HCT116 (cell line): Measurements from ENCODE around the gene LMBR1. TPM values are rescaled to one million over a fixed set of nuclear protein-coding genes. Genes with fewer than 3 reads are reported as not detected.

ENCODE experiments used
- ATAC-seq: fragments of 200-7000 bp; cut with Tn5 transposase; 2 replicates; pipeline ENCODE4 v1.9.1; 2020; ENCODE audit warnings: mild to moderate bottlenecking, moderate library complexity
- BruUV-seq: library from RNA; stranded (reverse); fragments of 400-500 nt; replicated peaks from 2 replicates; lab custom pipeline; 2021; lab: Mats Ljungman, UMichigan
- CTCF ChIA-PET: fragments of 300-600 bp; sonication (Branson Sonifier 250); formaldehyde crosslinking; loops from one replicate; lab custom pipeline; 2021; ENCODE audit warnings: antibody characterized with exemption; lab: Charles Lee
- POLR2A ChIA-PET: fragments of 300-600, 350-600 bp; sonication (Branson Sonifier 250); formaldehyde crosslinking; loops from one replicate; lab custom pipeline; 2021; ENCODE audit warnings: antibody characterized with exemption; lab: Charles Lee
- RAD21 ChIA-PET, 2 experiments: fragments of 300-600 bp; sonication (Branson Sonifier 250); formaldehyde crosslinking; loops; one replicate each; lab custom pipeline; 2023; ENCODE audit warnings: low total read pairs in 2 of 2; ENCODE audit not compliant: uncharacterized antibody in 2 of 2, unreplicated experiment in 2 of 2, low non-redundant PET in 1 of 2; lab: Charles Lee
- DNase-seq: peaks from one replicate; pipeline ENCODE4 v3.0.0-alpha.2; 2010; ENCODE audit warnings: low read depth, low spot score
- H2AFZ ChIP-seq: fragments of 200-600 bp; shearing (Covaris generic), sonication (generic); 2 replicates; pipeline ENCODE4 v1.6.1; 2017; ENCODE audit warnings: low read depth, mixed run types, mixed read lengths, antibody characterized with exemption, low read length; ENCODE audit not compliant: poor library complexity, severe bottlenecking
- H3K27ac ChIP-seq: 2 replicates; pipeline ENCODE4 v1.5.1; 2012; ENCODE audit warnings: low read depth, low read length
- H3K27me3 ChIP-seq: fragments of 200-600 bp; sonication (generic); 2 replicates; pipeline ENCODE4 v1.6.1; 2016; ENCODE audit warnings: mixed run types, low read length, mixed read lengths; ENCODE audit not compliant: insufficient read depth
- H3K36me3 ChIP-seq, 2 experiments: fragments of 200-500 bp in 1 of 2; fragments of 200-600 bp in 1 of 2; sonication (Bioruptor generic) in 1 of 2; sonication (generic) in 1 of 2; 2 replicates each; pipeline versions ENCODE4 v1.5.1 to v1.6.1; 2014 to 2016; ENCODE audit warnings: low read length in 2 of 2, inconsistent platforms in 1 of 2, mixed read lengths in 1 of 2, mixed run types in 1 of 2; ENCODE audit not compliant: insufficient read depth in 2 of 2, control insufficient read depth in 1 of 2
- H3K4me1 ChIP-seq, 2 experiments: fragments of 200-600 bp in 1 of 2; sonication (generic) in 1 of 2; 2 replicates each; pipeline versions ENCODE4 v1.5.1 to v1.6.1; 2012 to 2017; ENCODE audit warnings: low read length in 2 of 2, inconsistent platforms in 1 of 2, mild to moderate bottlenecking in 1 of 2, mixed read lengths in 1 of 2, mixed run types in 1 of 2, moderate library complexity in 1 of 2; ENCODE audit not compliant: insufficient read depth in 2 of 2, control insufficient read depth in 1 of 2
- H3K4me2 ChIP-seq: fragments of 200-600 bp; sonication (generic); 2 replicates; pipeline ENCODE4 v1.6.1; 2017; ENCODE audit warnings: mixed run types, low read length, mixed read lengths
- H3K4me3 ChIP-seq, 2 experiments: fragments of 200-600 bp in 1 of 2; sonication (generic) in 1 of 2; replicated peaks in 1 of 2; 2 replicates each; pipeline ENCODE4 v1.5.1; 2011 to 2016; ENCODE audit warnings: low read length in 2 of 2, control low read depth in 1 of 2, low read depth in 1 of 2, mild to moderate bottlenecking in 1 of 2, mixed read lengths in 1 of 2, mixed run types in 1 of 2
- H3K79me2 ChIP-seq: fragments of 200-600 bp; sonication (generic); 2 replicates; pipeline ENCODE4 v1.6.1; 2017; ENCODE audit warnings: mild to moderate bottlenecking, mixed run types, low read length, moderate library complexity, mixed read lengths; ENCODE audit not compliant: insufficient read depth
- H3K9ac ChIP-seq: fragments of 200-600 bp; sonication (generic); 2 replicates; pipeline ENCODE4 v1.6.1; 2016; ENCODE audit warnings: low read length, mixed read lengths
- H3K9me2 ChIP-seq: fragments of 200-600 bp; sonication (generic), shearing (Covaris generic); 2 replicates; pipeline ENCODE4 v1.6.1; 2017; ENCODE audit warnings: mixed run types, mild to moderate bottlenecking, moderate library complexity; ENCODE audit not compliant: insufficient read depth
- H3K9me3 ChIP-seq, 2 experiments: fragments of 200-500 bp in 1 of 2; fragments of 200-600 bp in 1 of 2; sonication (Bioruptor generic) in 1 of 2; sonication (generic) in 1 of 2; 2 replicates each; pipeline ENCODE4 v1.6.1; 2014 to 2017; ENCODE audit warnings: low read length in 2 of 2, mixed read lengths in 2 of 2, inconsistent platforms in 1 of 2, low read depth in 1 of 2, mild to moderate bottlenecking in 1 of 2, mixed run types in 1 of 2, moderate library complexity in 1 of 2; ENCODE audit not compliant: control insufficient read depth in 1 of 2, insufficient read depth in 1 of 2
- H4K20me1 ChIP-seq: fragments of 200-600 bp; sonication (generic), shearing (Covaris generic); 2 replicates; pipeline ENCODE4 v1.6.1; 2017; ENCODE audit warnings: mixed run types, mild to moderate bottlenecking, moderate library complexity; ENCODE audit not compliant: insufficient read depth
- ATF3 ChIP-seq: IDR thresholded peaks from 2 replicates; pipeline ENCODE4 v1.6.1; 2012
- CBX3 ChIP-seq: IDR thresholded peaks from 2 replicates; pipeline ENCODE4 v1.6.1; 2012; ENCODE audit warnings: low read depth
- CTCF ChIP-seq, 3 experiments: fragments of 200-600 bp in 1 of 3; sonication (generic) in 1 of 3; IDR thresholded peaks in 2 of 3; conservative IDR thresholded peaks in 1 of 3; 2 replicates each; pipeline ENCODE4 v1.5.1; 2012 to 2017; ENCODE audit warnings: low read depth in 2 of 3, low read length in 2 of 3, antibody characterized with exemption in 1 of 3, borderline replicate concordance in 1 of 3, control low read depth in 1 of 3, mild to moderate bottlenecking in 1 of 3, mixed read lengths in 1 of 3, mixed run types in 1 of 3, moderate library complexity in 1 of 3; ENCODE audit not compliant: insufficient read depth in 1 of 3
- EGR1 ChIP-seq: IDR thresholded peaks from 2 replicates; pipeline ENCODE4 v1.6.1; 2012; ENCODE audit warnings: low read depth
- EZH2 ChIP-seq: fragments of 200-600 bp; sonication (generic); IDR thresholded peaks from 2 replicates; pipeline ENCODE4 v1.6.1; 2017; ENCODE audit warnings: antibody characterized with exemption, mixed run types
- EZH2phosphoT487 ChIP-seq: fragments of 200-600 bp; IDR thresholded peaks from 2 replicates; pipeline ENCODE4 v1.6.1; 2018; ENCODE audit warnings: antibody characterized with exemption, borderline replicate concordance
- FOSL1 ChIP-seq: IDR thresholded peaks from 2 replicates; pipeline ENCODE4 v1.6.1; 2012; ENCODE audit warnings: low read depth
- MAX ChIP-seq: IDR thresholded peaks from 2 replicates; pipeline ENCODE4 v1.6.1; 2012
- POLR2A ChIP-seq: IDR thresholded peaks from 2 replicates; pipeline ENCODE4 v1.7.0; 2011; ENCODE audit warnings: borderline replicate concordance; ENCODE audit not compliant: insufficient read depth, insufficient read length; ENCODE audit errors: extremely low read depth
- POLR2AphosphoS5 ChIP-seq: IDR thresholded peaks from 2 replicates; pipeline ENCODE4 v1.6.1; 2011; ENCODE audit warnings: mild to moderate bottlenecking, low read depth, low read length, moderate library complexity
- RAD21 ChIP-seq: IDR thresholded peaks from 2 replicates; pipeline ENCODE4 v1.6.1; 2012; ENCODE audit warnings: low read depth, mild to moderate bottlenecking
- REST ChIP-seq: IDR thresholded peaks from 2 replicates; pipeline ENCODE4 v1.6.1; 2012; ENCODE audit warnings: low read depth
- SP1 ChIP-seq: IDR thresholded peaks from 2 replicates; pipeline ENCODE4 v1.6.1; 2012; ENCODE audit warnings: low read depth
- SRF ChIP-seq: IDR thresholded peaks from 2 replicates; pipeline ENCODE4 v1.6.1; 2012; ENCODE audit warnings: low read depth
- TCF7L2 ChIP-seq: IDR thresholded peaks from 2 replicates; pipeline ENCODE4 v1.7.0; 2011; ENCODE audit warnings: borderline replicate concordance, inconsistent platforms; ENCODE audit not compliant: insufficient read depth, insufficient read length; ENCODE audit errors: extremely low read depth
- YY1 ChIP-seq: IDR thresholded peaks from 2 replicates; pipeline ENCODE4 v1.6.1; 2011; ENCODE audit warnings: low read length, low read depth, moderate library complexity, mild to moderate bottlenecking; ENCODE audit not compliant: insufficient replicate concordance; ENCODE audit errors: extremely low read depth
- ZBTB33 ChIP-seq: IDR thresholded peaks from 2 replicates; pipeline ENCODE4 v1.6.1; 2011; ENCODE audit warnings: mild to moderate bottlenecking, low read length, moderate library complexity; ENCODE audit not compliant: insufficient replicate concordance; ENCODE audit errors: extremely low read depth
- ZFX ChIP-seq: fragments of 450-650 bp; IDR thresholded peaks from 2 replicates; pipeline ENCODE4 v1.6.1; 2017
- ZNF274 ChIP-seq: fragments of 200-500 bp; sonication (Bioruptor generic); IDR thresholded peaks from 2 replicates; pipeline ENCODE4 v1.6.1; 2014; ENCODE audit warnings: mild to moderate bottlenecking, low read depth, low read length, inconsistent platforms
- intact Hi-C: fragments of 100-400 bp; cut with micrococcal nuclease; formaldehyde crosslinking; loops from 2 replicates; pipeline ENCODE4 v1.10.0; 2022
- total RNA-seq: library from RNA; stranded (reverse); gene quantifications from one replicate; pipeline ENCODE4 v1.2.1, GENCODE V29; 2021; ENCODE audit not compliant: unreplicated experiment

Gene LMBR1
- total RNA-seq, 1 experiment from 2014 or later = 84.0 TPM

- H3K4me3 ChIP-seq = no peak overlapping the region
- peaks cover 8% of the 10 kb centered on the region; the same call in 1 of the 2 replicates for H3K27me3 ChIP-seq
- no peak for ATAC-seq
- H3K79me2 ChIP-seq = no peaks in the 10 kb centered on the region
- intact Hi-C loops = loop anchor here (10.0 kb wide), 1 partner anchor 1147 kb away; no protein-coding TSS in a partner anchor
- DNase-seq = no peak
- ChIA-PET POLR2A (no interaction called here), RAD21 (no interaction called here), CTCF (no interaction called here)
- H3K4me2 ChIP-seq = no peak overlapping the region
- no peaks in the 10 kb centered on the region for H4K20me1 ChIP-seq
- H3K9me3 ChIP-seq = no peaks in the 10 kb centered on the region; a peak in 1 of 4 replicates
- H3K4me1 ChIP-seq = no peaks in the 10 kb centered on the region
- H3K9me2 ChIP-seq = no peaks in the 10 kb centered on the region
- H3K9ac ChIP-seq = no peak overlapping the region
- no peak overlapping the region for H3K27ac ChIP-seq
- no TSS peak for BruUV-seq
- H2AFZ ChIP-seq = no peak overlapping the region
- H3K36me3 ChIP-seq = no peaks in the 10 kb centered on the region
- TF ChIP-seq MAX (no peak), ZNF274 (no peak), YY1 (no peak), ZFX (no peak), RAD21 (no peak), FOSL1 (no peak), EZH2phosphoT487 (no peak), POLR2A (no peak), POLR2AphosphoS5 (no peak), CBX3 (no peak), EGR1 (no peak), REST (no peak), SRF (no peak), SP1 (no peak), EZH2 (no peak), TCF7L2 (no peak), CTCF (IDR thresholded peaks at IDR 0.05 in 2 of 3, conservative IDR thresholded peaks at IDR 0.05 in 1 of 3; ENCODE audit: borderline replicate concordance in 1 of 3, insufficient read depth in 1 of 3, low read depth in 2 of 3, low read length in 2 of 3) (no peak), ZBTB33 (no peak), ATF3 (no peak)
Measured at GRCh38 chr7:156941393-156942182, 48.6 kb upstream of the LMBR1 start.
